ENCODE data around the gene RNF166. TPM values are rescaled to one million over a fixed set of nuclear protein-coding genes. Genes with fewer than 3 reads are reported as not detected.

Gene RNF166
- total RNA-seq, 1 donor from 2014 or later = 21.4 TPM

GRCh38 chr16:88650749-88651275 is 55.4 kb downstream of the RNF166 start, which contains the start of gene CYBA:
Gene CYBA, minus strand, starts transcription at chr16:88651053. Its CDS starts 40 bp downstream, at chr16:88651013.
- peak within 1 kb of the TSS; percentile 43 for H3K27ac Mint-ChIP-seq
- peaks cover 5% of the 10 kb centered on the region for H3K36me3 Mint-ChIP-seq
- no peaks in the 10 kb centered on the region for H3K27me3 Mint-ChIP-seq (ENCODE audit: low read depth)
- DNase-seq (ENCODE audit: low spot score in 2 of 2, unreplicated experiment in 2 of 2) = peak in 1 of 2 experiments; percentile 53
- H3K9me3 Mint-ChIP-seq = no peaks in the 10 kb centered on the region
- peaks cover 10% of the 10 kb centered on the region for H3K4me1 Mint-ChIP-seq
- no peak for TF ChIP-seq CTCF (IDR thresholded peaks at IDR 0.05; ENCODE audit: unreplicated experiment)
- H3K4me3 Mint-ChIP-seq = peak within 1 kb of the TSS; percentile 82

GRCh38 chr16:88649924-88650748 is 56.1 kb downstream of the RNF166 start:
- H3K9me3 Mint-ChIP-seq = no peaks in the 10 kb centered on the region
- H3K27ac Mint-ChIP-seq = peak overlapping the region; percentile 43
- peak overlapping the region; percentile 82 for H3K4me3 Mint-ChIP-seq
- DNase-seq (ENCODE audit: low spot score in 2 of 2, unreplicated experiment in 2 of 2) = peak in 1 of 2 experiments; percentile 56
- no peak for TF ChIP-seq CTCF (IDR thresholded peaks at IDR 0.05; ENCODE audit: unreplicated experiment)
- no peaks in the 10 kb centered on the region for H3K27me3 Mint-ChIP-seq (ENCODE audit: low read depth)
- peaks cover 10% of the 10 kb centered on the region for H3K4me1 Mint-ChIP-seq
- peaks cover 5% of the 10 kb centered on the region for H3K36me3 Mint-ChIP-seq

- H3K4me3 Mint-ChIP-seq = peak overlapping the region; percentile 82
- H3K27me3 Mint-ChIP-seq (ENCODE audit: low read depth) = no peaks in the 10 kb centered on the region
- H3K9me3 Mint-ChIP-seq = no peaks in the 10 kb centered on the region
- peak overlapping the region; percentile 50 for H3K27ac Mint-ChIP-seq
- no peak for DNase-seq (ENCODE audit: low spot score in 2 of 2, unreplicated experiment in 2 of 2)
- no peak for TF ChIP-seq CTCF (IDR thresholded peaks at IDR 0.05; ENCODE audit: unreplicated experiment)
- peaks cover 10% of the 10 kb centered on the region for H3K4me1 Mint-ChIP-seq
- peaks cover 6% of the 10 kb centered on the region for H3K36me3 Mint-ChIP-seq
Measured at GRCh38 chr16:88649195-88649923, 56.8 kb downstream of the RNF166 start.

- peaks cover 10% of the 10 kb centered on the region for H3K4me1 Mint-ChIP-seq
- no peak overlapping the region for H3K4me3 Mint-ChIP-seq
- H3K27ac Mint-ChIP-seq = no peak overlapping the region
- DNase-seq (ENCODE audit: low spot score in 2 of 2, unreplicated experiment in 2 of 2) = no peak
- H3K27me3 Mint-ChIP-seq (ENCODE audit: low read depth) = no peaks in the 10 kb centered on the region
- H3K9me3 Mint-ChIP-seq = no peaks in the 10 kb centered on the region
- H3K36me3 Mint-ChIP-seq = peaks cover 6% of the 10 kb centered on the region
- TF ChIP-seq CTCF (IDR thresholded peaks at IDR 0.05; ENCODE audit: unreplicated experiment) = no peak
Measured at GRCh38 chr16:88647178-88648070, 58.8 kb downstream of the RNF166 start.

Small RNA genes within 50 kb of the gene (microRNA-seq; reads per million reads assigned to microRNA genes)
- not detected for gene MIR4722

Other genes with a start within 250 kb of the RNF166 start
- 59.9 to 64.9 TPM (median 62.2 TPM) in 3 replicates for gene ZC3H18, start 136.0 kb downstream of the RNF166 start, total RNA-seq
- 0.23 TPM in 1 of 3 replicates, not detected in the others for gene IL17C, start 67.8 kb downstream of the RNF166 start, total RNA-seq
- gene CYBA, start 55.4 kb downstream of the RNF166 start, total RNA-seq = 116 to 127 TPM (median 121 TPM) in 3 replicates
- gene MVD, start 43.3 kb downstream of the RNF166 start, total RNA-seq = 59.5 to 67.2 TPM (median 64.0 TPM) in 3 replicates
- 0.29 to 0.69 TPM (median 0.43 TPM) in 3 replicates for gene SNAI3, start 19.9 kb downstream of the RNF166 start, total RNA-seq
- gene CTU2, start 95 bp upstream of the RNF166 start, total RNA-seq = 22.2 to 28.2 TPM (median 22.2 TPM) in 3 replicates
- gene PIEZO1, start 78.8 kb upstream of the RNF166 start, total RNA-seq = 148 to 160 TPM (median 151 TPM) in 3 replicates
- 14.1 to 15.9 TPM (median 14.6 TPM) in 3 replicates for gene CDT1, start 97.4 kb upstream of the RNF166 start, total RNA-seq
- gene APRT, start 105.5 kb upstream of the RNF166 start, total RNA-seq = 95.9 to 99.2 TPM (median 96.2 TPM) in 3 replicates
- gene GALNS, start 150.5 kb upstream of the RNF166 start, total RNA-seq = 41.3 to 44.7 TPM (median 42.4 TPM) in 3 replicates
- gene TRAPPC2L, start 150.7 kb upstream of the RNF166 start, total RNA-seq = 88.2 to 101 TPM (median 96.3 TPM) in 3 replicates
- 0.22 to 0.41 TPM (median 0.40 TPM) in 3 replicates for gene PABPN1L, start 160.3 kb upstream of the RNF166 start, total RNA-seq

Data from mesothelial cell of epicardium (in vitro differentiated cells).